Psoas muscle (tissue), 8 donors: ENCODE data around the gene ZNF750. TPM values are rescaled to one million over a fixed set of nuclear protein-coding genes. Genes with fewer than 3 reads are reported as not detected.

Experiments used
- ATAC-seq, 4 donors: fragments of 200-7000 bp; cut with Tn5 transposase; one replicate each; pipeline ENCODE4 v1.9.1; 2020; ENCODE audit warnings: moderate library complexity in 3 of 4, mild to moderate bottlenecking in 2 of 4
- DNase-seq, 2 donors: peaks; one replicate each; pipeline ENCODE4 v3.0.0-alpha.2; 2020
- H3K27ac ChIP-seq: fragments of 200-600 bp; one replicate; pipeline ENCODE4 v1.8.0; 2022
- H3K27me3 ChIP-seq, 3 donors: fragments of 200-600 bp in 1 of 3; one replicate each; pipeline versions ENCODE4 v1.6.1 to v1.8.0; 2013 to 2022; ENCODE audit warnings: low read length in 2 of 3, mild to moderate bottlenecking in 2 of 3, moderate library complexity in 1 of 3; ENCODE audit not compliant: insufficient read depth in 3 of 3
- H3K36me3 ChIP-seq, 2 donors: fragments of 200-600 bp in 1 of 2; one replicate each; pipeline versions ENCODE4 v1.6.1 to v1.8.0; 2013 to 2022; ENCODE audit warnings: low read depth in 1 of 2, mild to moderate bottlenecking in 1 of 2, moderate library complexity in 1 of 2; ENCODE audit not compliant: insufficient read depth in 1 of 2
- H3K4me1 ChIP-seq: fragments of 200-600 bp; one replicate; pipeline ENCODE4 v1.8.0; 2022
- H3K4me3 ChIP-seq: fragments of 200-600 bp; one replicate; pipeline ENCODE4 v1.8.0; 2022; ENCODE audit warnings: mild to moderate bottlenecking
- H3K9me3 ChIP-seq: fragments of 200-600 bp; one replicate; pipeline ENCODE4 v1.8.0; 2022
- CTCF ChIP-seq: fragments of 200-600 bp; IDR thresholded peaks from one replicate; pipeline ENCODE4 v1.8.0; 2022; ENCODE audit warnings: antibody characterized with exemption
- WGBS, 3 donors: extraction: QIAGEN DNeasy Blood & Tissue Kit; methylation state at CpG; one replicate each; pipeline versions ENCODE4 v1.1.6 to v1.1.7; 2013; 5-methylcytosine and 5-hydroxymethylcytosine counted together
- intact Hi-C, 2 donors: fragments of 100-400 bp; cut with DNase I; formaldehyde crosslinking; loops; one replicate each; pipeline versions ENCODE4 v1.11.0 to v1.14.2; 2022
- polyA plus RNA-seq, 3 donors: library from polyadenylated mRNA; stranded (reverse); fragments of 200-250 nt; gene quantifications; one replicate each; pipeline ENCODE4 v1.2.3, GENCODE V29; 2013
- total RNA-seq, 4 donors: library from RNA; stranded (reverse); fragmentation: NEBNext Ultra II Directional in 2 of 4; extraction: Animal tissue kit (Norgen Biotek cat#: 25700) in 2 of 4; gene quantifications; one replicate each; pipeline versions ENCODE4 v1.2.1 to v1.2.4, GENCODE V29; 2021 to 2023
- donor health status: healthy with polysubstance abuse.
- donor health status: DM: no; HTN: no; CAD: no; lungs with moderate emphysema.
- donor health status: Bipolar disorder and iron deficiency.
- donor health status: healthy.
- donor health status: DM: yes; HTN: yes; CAD: no.
- donor health status: DM: no; HTN: no; CAD: no.
- donor health status: DM: no; HTN: no; CAD: no.
- donor health status: DM: yes; HTN: yes; CAD: no.

ZNF750 gene
- total and polyA plus RNA-seq, 7 donors, result 0.79 to 6.3 (median 2.2) TPM; not detected in 1

GRCh38 chr17:82795615-82796014, 44.2 kb downstream of the ZNF750 start:
- H3K27me3 ChIP-seq, result no peaks in the 10 kb centered on the region
- WGBS, 3 donors, result 66 to 76% (median 72%) methylated on average over 14 of the region's 14 CpGs
- H3K4me1 ChIP-seq, result peaks cover 5% of the 10 kb centered on the region
- TF ChIP-seq CTCF, result no peak
- H3K27ac ChIP-seq, result peak overlapping the region; percentile 46
- DNase-seq, result no peak
- H3K4me3 ChIP-seq, result no peak overlapping the region
- peaks cover 0 to 8% of the 10 kb centered on the region in 2 donors for H3K36me3 ChIP-seq
- no peaks in the 10 kb centered on the region for H3K9me3 ChIP-seq
- ATAC-seq, result no peak
- intact Hi-C loops, result no loop called here

DNA sequence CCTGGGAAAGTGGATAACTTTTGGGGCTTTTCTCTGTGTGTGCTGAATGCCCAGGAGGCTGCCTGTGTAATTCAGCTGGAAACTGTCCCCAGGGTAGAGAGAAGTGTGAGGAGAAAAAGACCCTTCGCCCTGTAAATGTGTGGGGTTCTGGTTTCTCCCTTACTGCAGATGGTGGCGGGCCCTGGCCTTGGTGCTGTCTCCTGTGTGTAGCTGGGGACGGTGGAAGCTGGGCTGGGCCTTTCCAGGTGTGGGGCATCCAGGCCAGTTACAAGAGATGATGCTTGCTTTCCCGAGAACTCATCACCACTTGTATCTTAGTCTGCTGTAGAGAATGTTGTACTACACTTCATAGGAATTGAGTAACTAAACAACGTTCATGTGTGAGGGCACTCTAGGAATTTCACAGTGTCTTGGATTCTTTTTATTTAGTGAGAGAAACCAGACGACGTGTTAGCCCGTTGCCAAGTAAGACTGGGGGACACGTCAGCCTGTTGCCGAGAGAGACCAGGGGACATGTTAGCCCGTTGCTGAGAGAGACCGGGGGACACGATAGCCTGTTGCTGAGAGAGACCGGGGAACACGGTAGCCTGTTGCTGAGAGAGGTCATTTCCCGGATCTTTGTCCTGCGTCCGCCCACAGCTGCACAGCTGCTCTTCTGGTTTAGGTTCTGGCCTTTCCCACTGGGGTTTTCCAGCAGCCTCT, 44.9 kb downstream of the ZNF750 start:
- no peaks in the 10 kb centered on the region for H3K9me3 ChIP-seq
- intact Hi-C loops, result no loop called here
- peaks cover 5% of the 10 kb centered on the region for H3K4me1 ChIP-seq
- H3K27me3 ChIP-seq, result no peaks in the 10 kb centered on the region
- ATAC-seq (peak; percentile 38 to 60 (median 44)), DNase-seq (no peak)
- H3K36me3 ChIP-seq, result peaks cover 0 to 8% of the 10 kb centered on the region in 2 donors
- peak overlapping the region; percentile 55 for H3K27ac ChIP-seq
- 51 to 67% (median 62%) methylated on average over 18 of the region's 18 CpGs for WGBS, 3 donors
- TF ChIP-seq CTCF, result no peak
- H3K4me3 ChIP-seq, result no peak overlapping the region

DNA sequence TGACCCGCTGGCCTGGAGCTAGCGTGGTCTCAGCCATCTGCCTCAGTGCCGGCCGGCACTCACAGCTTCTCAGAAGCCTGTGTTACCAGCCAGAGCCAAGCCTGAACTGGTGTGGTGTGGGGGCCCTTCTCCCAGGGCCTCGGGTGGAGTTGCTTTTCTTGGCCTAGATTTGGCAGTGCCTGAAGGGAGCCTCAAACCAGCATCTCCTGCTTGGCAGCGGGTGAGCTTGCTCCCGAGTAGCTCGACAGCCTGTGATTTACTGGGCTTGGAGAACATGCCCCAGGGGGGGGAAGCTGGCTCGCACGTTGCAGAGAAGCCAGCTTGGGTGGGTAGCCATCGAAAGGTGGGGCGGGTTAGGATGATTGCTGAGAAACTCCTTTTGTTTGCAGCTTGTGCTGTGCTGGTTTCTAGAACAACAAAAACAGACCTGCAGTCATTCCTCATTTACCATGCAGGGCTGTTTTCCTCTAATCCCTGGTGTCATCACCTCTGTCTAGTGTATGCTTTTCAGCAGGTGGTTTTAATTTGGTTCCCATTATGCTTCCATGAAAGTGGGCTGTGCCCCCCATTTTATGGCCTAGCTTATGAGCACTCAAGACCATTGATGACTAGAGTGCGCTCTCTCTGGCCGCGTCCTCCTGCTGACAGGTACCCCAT, 45.7 kb downstream of the ZNF750 start:
- TF ChIP-seq CTCF, result no peak
- Histone ChIP-seq H3K4me1 (peaks cover 5% of the 10 kb centered on the region), H3K9me3 (no peaks in the 10 kb centered on the region), H3K4me3 (no peak overlapping the region), H3K27ac (peak overlapping the region; percentile 55), H3K27me3 (no peaks in the 10 kb centered on the region), H3K36me3 (peaks cover 0 to 5% of the 10 kb centered on the region in 2 donors)
- WGBS, 3 donors, result 53 to 64% (median 59%) methylated on average over 15 of the region's 15 CpGs
- intact Hi-C loops, result no loop called here
- ATAC-seq (peak in 2 of 4 donors; percentile 26 to 37), DNase-seq (no peak)

DNA sequence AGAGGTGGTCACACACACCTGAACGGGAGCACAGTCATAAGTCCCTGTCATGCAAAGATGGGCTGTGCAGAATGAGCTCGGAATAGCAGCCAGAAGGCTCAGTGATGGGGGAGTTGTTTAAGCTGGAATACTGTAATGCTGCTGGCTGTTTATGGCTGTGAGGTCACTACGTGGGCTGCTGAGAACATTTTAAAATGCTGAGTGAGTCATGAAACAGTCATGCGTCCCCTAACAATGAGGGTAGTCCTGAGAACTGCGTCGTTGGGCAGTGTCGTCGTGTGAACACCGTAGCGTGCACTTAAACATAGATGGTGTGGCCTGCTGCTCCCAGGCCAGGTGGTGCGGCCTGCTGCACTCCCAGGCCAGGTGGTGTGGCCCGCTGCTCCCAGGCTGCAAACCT, 48.3 kb downstream of the ZNF750 start:
- Histone ChIP-seq H3K4me3 (no peak overlapping the region), H3K36me3 (no peaks in the 10 kb centered on the region), H3K27me3 (no peaks in the 10 kb centered on the region), H3K9me3 (no peaks in the 10 kb centered on the region), H3K4me1 (peaks cover 22% of the 10 kb centered on the region), H3K27ac (no peak overlapping the region)
- ATAC-seq (no peak), DNase-seq (no peak)
- no peak for TF ChIP-seq CTCF
- intact Hi-C loops, result no loop called here
- 87 to 88% (median 87%) methylated on average over 12 of the region's 12 CpGs for WGBS, 3 donors
